Glutamatergic neuron (in vitro differentiated cells): ENCODE data around the gene THBS3. TPM values are rescaled to one million over a fixed set of nuclear protein-coding genes. Genes with fewer than 3 reads are reported as not detected.

Experiments
- DNase-seq: peaks from one replicate; pipeline ENCODE4 v3.0.0; 2022
- H3K27ac Mint-ChIP-seq: one replicate; pipeline ENCODE4 v1.8.0; 2020; ENCODE audit warnings: mild to moderate bottlenecking, mixed read lengths, inconsistent platforms; ENCODE audit not compliant: unreplicated experiment
- H3K27me3 Mint-ChIP-seq: one replicate; pipeline ENCODE4 v1.8.0; 2020; ENCODE audit warnings: mild to moderate bottlenecking, moderate library complexity, mixed read lengths, inconsistent platforms; ENCODE audit not compliant: unreplicated experiment
- H3K36me3 Mint-ChIP-seq: one replicate; pipeline ENCODE4 v1.8.0; 2020; ENCODE audit warnings: mild to moderate bottlenecking, mixed read lengths, inconsistent platforms; ENCODE audit not compliant: unreplicated experiment
- H3K4me1 Mint-ChIP-seq: one replicate; pipeline ENCODE4 v1.8.0; 2020; ENCODE audit warnings: mild to moderate bottlenecking, low read depth, mixed read lengths, inconsistent platforms; ENCODE audit not compliant: unreplicated experiment
- H3K4me3 Mint-ChIP-seq: one replicate; pipeline ENCODE4 v1.8.0; 2020; ENCODE audit warnings: mild to moderate bottlenecking, mixed read lengths, inconsistent platforms; ENCODE audit not compliant: unreplicated experiment
- H3K9me3 Mint-ChIP-seq: one replicate; pipeline ENCODE4 v1.8.0; 2020; ENCODE audit warnings: mild to moderate bottlenecking, moderate library complexity, mixed read lengths, inconsistent platforms; ENCODE audit not compliant: unreplicated experiment
- CTCF ChIP-seq: fragments of 200-600 bp; sonication (generic); IDR thresholded peaks from one replicate; pipeline ENCODE4 v1.5.0; 2021; ENCODE audit not compliant: partially characterized antibody, unreplicated experiment
- total RNA-seq: library from RNA; stranded (reverse); fragmentation: NEBNext Ultra II Directional; extraction: Animal tissue kit (Norgen Biotek cat#: 25700); gene quantifications from one replicate; pipeline ENCODE4 v1.2.1, GENCODE V29; 2021; ENCODE audit not compliant: unreplicated experiment

THBS3 gene
- total RNA-seq, 1 donor from 2014 or later: 377 TPM

- peaks cover 24% of the 10 kb centered on the region for H3K27me3 Mint-ChIP-seq
- H3K36me3 Mint-ChIP-seq: peaks cover 4% of the 10 kb centered on the region
- no peak for DNase-seq
Measured at GRCh38 chr1:155205969-155206593, 1.6 kb downstream of the THBS3 start.

GRCh38 chr1:155205035-155205434, 2.7 kb downstream of the THBS3 start:
- peaks cover 22% of the 10 kb centered on the region for H3K27me3 Mint-ChIP-seq
- H3K9me3 Mint-ChIP-seq: peaks cover 29% of the 10 kb centered on the region
- H3K4me1 Mint-ChIP-seq: peaks cover 14% of the 10 kb centered on the region
- no peak overlapping the region for H3K4me3 Mint-ChIP-seq
- no peak for DNase-seq
- no peaks in the 10 kb centered on the region for H3K36me3 Mint-ChIP-seq
- no peak overlapping the region for H3K27ac Mint-ChIP-seq
- no peak for TF ChIP-seq CTCF

More at GRCh38 chr1:155205969-155206593, 1.6 kb downstream of the THBS3 start:
- Mint-ChIP-seq H3K4me3 (peak overlapping the region; percentile 81), H3K9me3 (peaks cover 27% of the 10 kb centered on the region), H3K27ac (peak overlapping the region; percentile 75), H3K4me1 (peaks cover 14% of the 10 kb centered on the region)
- no peak for TF ChIP-seq CTCF

DNA sequence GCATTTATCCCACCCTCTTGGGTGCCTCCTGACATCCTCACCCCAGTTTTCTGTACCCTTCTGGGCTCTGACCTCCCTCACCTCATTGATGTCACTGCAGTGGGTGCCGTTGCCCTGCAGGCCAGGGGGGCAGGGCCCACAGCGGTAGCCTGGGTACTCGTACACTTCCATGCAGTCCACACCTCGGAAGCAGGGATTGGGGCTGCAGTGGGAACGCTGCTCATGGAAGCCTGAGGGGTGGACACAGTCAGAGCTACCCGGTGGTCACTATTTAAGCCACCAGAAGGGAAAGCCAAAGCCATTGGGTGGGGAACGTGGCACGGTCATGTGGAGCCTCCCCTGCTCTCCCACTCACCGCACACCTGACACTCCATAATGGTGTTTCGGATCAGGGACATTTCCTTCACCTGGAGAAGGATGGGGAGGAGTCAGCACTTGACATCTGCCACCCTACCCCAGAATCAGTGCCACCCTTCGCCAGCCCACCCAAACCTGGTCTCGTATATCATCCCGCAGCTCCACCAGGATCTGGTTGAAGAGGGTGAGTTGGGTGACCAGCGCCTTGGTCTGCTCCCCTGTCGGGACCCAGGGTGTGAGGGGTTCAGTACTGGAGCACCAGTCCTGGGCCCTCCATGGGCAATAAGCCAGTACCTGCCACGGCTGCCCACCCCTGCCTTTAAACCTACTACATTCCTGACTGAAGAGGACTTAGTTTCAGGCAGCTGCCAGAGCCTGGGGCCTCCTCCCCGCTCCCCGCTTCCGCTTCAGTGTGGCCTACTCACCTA, 4.8 kb downstream of the THBS3 start:
- no peak for DNase-seq
- no peak for TF ChIP-seq CTCF
- Mint-ChIP-seq H3K36me3 (no peaks in the 10 kb centered on the region), H3K4me3 (peak overlapping the region; percentile 30), H3K4me1 (peaks cover 10% of the 10 kb centered on the region), H3K9me3 (peaks cover 21% of the 10 kb centered on the region), H3K27me3 (peaks cover 17% of the 10 kb centered on the region), H3K27ac (peak overlapping the region; percentile 55)

DNA sequence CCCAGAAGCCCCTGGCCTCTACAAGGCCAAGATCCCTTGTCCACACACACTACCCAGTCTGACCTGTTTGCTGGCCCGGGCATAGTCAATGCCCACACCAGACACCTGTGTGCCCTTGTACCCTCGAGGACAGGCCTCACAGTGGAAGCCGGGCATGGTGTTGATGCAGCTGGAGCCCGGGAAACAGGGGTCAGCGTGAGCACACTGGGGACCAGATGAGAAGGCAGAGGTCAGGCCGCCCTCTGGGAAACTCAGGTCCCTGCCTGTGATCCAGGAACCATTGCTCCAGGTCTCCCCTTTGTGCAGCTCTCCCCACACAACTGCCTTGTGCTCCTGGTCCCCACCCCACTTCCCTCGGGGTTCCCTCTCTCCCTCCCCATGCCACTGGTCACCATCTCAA, 5.5 kb downstream of the THBS3 start:
- Mint-ChIP-seq H3K4me3 (no peak overlapping the region), H3K36me3 (no peaks in the 10 kb centered on the region), H3K27ac (peak overlapping the region; percentile 55)

More for the DNA sequence above, 5.5 kb downstream of the THBS3 start:
- Mint-ChIP-seq H3K9me3 (peaks cover 16% of the 10 kb centered on the region), H3K27me3 (peaks cover 18% of the 10 kb centered on the region), H3K4me1 (peaks cover 10% of the 10 kb centered on the region)
- TF ChIP-seq CTCF: no peak
- no peak for DNase-seq
